ENCODE measurements around the gene MCM5.

GRCh38 chr22:35406443-35406842 is 6.5 kb downstream of the MCM5 start:
- TF ChIP-seq CTCF (IDR thresholded peaks at IDR 0.05) = no peak
- TF ChIP-seq POLR2A (IDR thresholded peaks at IDR 0.05) = no peak
